ENCODE results near the gene CYP3A4.

The CYP3A4 gene

GRCh38 chr7:99767662-99768061 lies 16.3 kb downstream of the CYP3A4 start:
- no peak overlapping the region for H3K4me3 ChIP-seq (ENCODE audit: low read depth, low read length)
- DNase-seq (ENCODE audit: low read depth): peak; percentile 10
- no peak for TF ChIP-seq MYC (IDR thresholded peaks at IDR 0.05; ENCODE audit: low read depth, low read length)
- no peak for TF ChIP-seq MAX (IDR thresholded peaks at IDR 0.05; ENCODE audit: low read depth, low read length)
- no peak for TF ChIP-seq CTCF (IDR thresholded peaks at IDR 0.05; ENCODE audit: low read depth, low read length)
- TF ChIP-seq POLR2A (IDR thresholded peaks at IDR 0.05; ENCODE audit: extremely low read depth, insufficient read length): no peak

GRCh38 chr7:99766484-99767099 lies 17.4 kb downstream of the CYP3A4 start:
- no peak overlapping the region for H3K4me3 ChIP-seq (ENCODE audit: low read depth, low read length)
- no peak for DNase-seq (ENCODE audit: low read depth)
- no peak for TF ChIP-seq CTCF (IDR thresholded peaks at IDR 0.05; ENCODE audit: low read depth, low read length)
- no peak for TF ChIP-seq MAX (IDR thresholded peaks at IDR 0.05; ENCODE audit: low read depth, low read length)

- H3K4me3 ChIP-seq (ENCODE audit: low read depth, low read length): no peak overlapping the region
- TF ChIP-seq POLR2A (IDR thresholded peaks at IDR 0.05; ENCODE audit: extremely low read depth, insufficient read length) (no peak), MYC (IDR thresholded peaks at IDR 0.05; ENCODE audit: low read depth, low read length) (no peak), MAX (IDR thresholded peaks at IDR 0.05; ENCODE audit: low read depth, low read length) (no peak), CTCF (IDR thresholded peaks at IDR 0.05; ENCODE audit: low read depth, low read length) (no peak)
- DNase-seq (ENCODE audit: low read depth): no peak
These were observed 19.5 kb downstream of the CYP3A4 start for GRCh38 chr7:99764478-99764877.

GRCh38 chr7:99762680-99763327 lies 21.2 kb downstream of the CYP3A4 start:
- DNase-seq (ENCODE audit: low read depth): no peak
- TF ChIP-seq CTCF (IDR thresholded peaks at IDR 0.05; ENCODE audit: low read depth, low read length) (no peak), MAX (IDR thresholded peaks at IDR 0.05; ENCODE audit: low read depth, low read length) (no peak), POLR2A (IDR thresholded peaks at IDR 0.05; ENCODE audit: extremely low read depth, insufficient read length) (no peak), MYC (IDR thresholded peaks at IDR 0.05; ENCODE audit: low read depth, low read length) (no peak)
- no peak overlapping the region for H3K4me3 ChIP-seq (ENCODE audit: low read depth, low read length)

GRCh38 chr7:99755085-99755484 lies 28.9 kb downstream of the CYP3A4 start:
- TF ChIP-seq CTCF (IDR thresholded peaks at IDR 0.05; ENCODE audit: low read depth, low read length): no peak
- TF ChIP-seq MYC (IDR thresholded peaks at IDR 0.05; ENCODE audit: low read depth, low read length): no peak
- TF ChIP-seq MAX (IDR thresholded peaks at IDR 0.05; ENCODE audit: low read depth, low read length): no peak
- no peak for TF ChIP-seq POLR2A (IDR thresholded peaks at IDR 0.05; ENCODE audit: extremely low read depth, insufficient read length)
- H3K4me3 ChIP-seq (ENCODE audit: low read depth, low read length): no peak overlapping the region
- DNase-seq (ENCODE audit: low read depth): no peak

All from NB4 (cell line).